MCF 10A (cell line): Measurements from ENCODE around the gene SAMD14. TPM values are rescaled to one million over a fixed set of nuclear protein-coding genes. Genes with fewer than 3 reads are reported as not detected.

ENCODE experiments used
- total RNA-seq: library from RNA; stranded (reverse); gene quantifications from 2 replicates; pipeline ENCODE4 v1.2.3, GENCODE V29; 2022

Gene SAMD14
- total RNA-seq, 1 experiment from 2014 or later: 0.09 TPM

Other genes with a start within 250 kb of the SAMD14 start
- 0.32 and 0.56 TPM in 2 replicates for gene DLX4, start 161.0 kb downstream of the SAMD14 start, total RNA-seq
- not detected in 2 replicates for gene DLX3, start 134.9 kb downstream of the SAMD14 start, total RNA-seq
- gene ITGA3, start 74.0 kb downstream of the SAMD14 start, total RNA-seq: 588 and 717 TPM in 2 replicates
- gene PDK2, start 34.8 kb downstream of the SAMD14 start, total RNA-seq: 9.9 and 11.2 TPM in 2 replicates
- 33.4 and 34.8 TPM in 2 replicates for gene PPP1R9B, start 20.5 kb upstream of the SAMD14 start, total RNA-seq
- not detected in 2 replicates for gene SGCA, start 35.8 kb upstream of the SAMD14 start, total RNA-seq
- 3.4 and 4.5 TPM in 2 replicates for gene COL1A1, start 71.5 kb upstream of the SAMD14 start, total RNA-seq
- gene TMEM92, start 144.3 kb upstream of the SAMD14 start, total RNA-seq: 1.1 and 1.5 TPM in 2 replicates
- 9.6 and 14.0 TPM in 2 replicates for gene XYLT2, start 216.0 kb upstream of the SAMD14 start, total RNA-seq
- gene MRPL27, start 243.0 kb upstream of the SAMD14 start, total RNA-seq: 57.2 and 71.5 TPM in 2 replicates
- gene EME1, start 243.1 kb upstream of the SAMD14 start, total RNA-seq: 6.0 and 6.7 TPM in 2 replicates